ENCODE measurements around the gene RWDD1. TPM values are rescaled to one million over a fixed set of nuclear protein-coding genes. Genes with fewer than 3 reads are reported as not detected.

The RWDD1 gene
- total RNA-seq, 4 donors from 2014 or later: 56.1 to 77.3 (median 60.3) TPM

- TF ChIP-seq POLR2A (IDR thresholded peaks at IDR 0.05) (no peak), CTCF (IDR thresholded peaks at IDR 0.05) (no peak), EP300 (IDR thresholded peaks at IDR 0.05) (no peak), POLR2AphosphoS5 (IDR thresholded peaks at IDR 0.05) (no peak)
- no peak for ATAC-seq
- 36% methylated on average over 1 of the region's 1 CpG; no CpG with 5 or more reads in 1 of the 2 donors for WGBS, 2 donors (ENCODE audit: low coverage in 1 of 2)
These were observed 15.2 kb upstream of the RWDD1 start for GRCh38 chr6:116556065-116556464.

GRCh38 chr6:116556814-116557415, 14.4 kb upstream of the RWDD1 start:
- Histone ChIP-seq H3K4me3 (no peak overlapping the region), H3K27me3 (peaks cover 6% of the 10 kb centered on the region), H3K9me3 (no peaks in the 10 kb centered on the region), H3K4me1 (peaks cover 0 to 12% (median 0%) of the 10 kb centered on the region in 3 donors), H3K27ac (no peak overlapping the region), H3K36me3 (no peaks in the 10 kb centered on the region)
- 88 to 90% methylated on average over 2 to 5 of the region's 5 CpGs for WGBS, 2 donors (ENCODE audit: low coverage in 1 of 2)
- no peak for ATAC-seq
- TF ChIP-seq POLR2A (IDR thresholded peaks at IDR 0.05) (no peak), CTCF (IDR thresholded peaks at IDR 0.05) (no peak), POLR2AphosphoS5 (IDR thresholded peaks at IDR 0.05) (no peak), EP300 (IDR thresholded peaks at IDR 0.05) (no peak)

More at GRCh38 chr6:116556065-116556464, 15.2 kb upstream of the RWDD1 start:
- peaks cover 0 to 7% (median 0%) of the 10 kb centered on the region in 3 donors for H3K4me1 ChIP-seq
- no peaks in the 10 kb centered on the region for H3K9me3 ChIP-seq
- no peak overlapping the region for H3K27ac ChIP-seq
- peaks cover 6% of the 10 kb centered on the region for H3K27me3 ChIP-seq
- no peaks in the 10 kb centered on the region for H3K36me3 ChIP-seq
- no peak overlapping the region for H3K4me3 ChIP-seq

GRCh38 chr6:116557893-116558292, 13.4 kb upstream of the RWDD1 start:
- no peak for ATAC-seq
- 0 to 11% methylated on average over 4 to 5 of the region's 5 CpGs for WGBS, 2 donors (ENCODE audit: low coverage in 1 of 2)
- Histone ChIP-seq H3K4me1 (peaks cover 0 to 12% (median 0%) of the 10 kb centered on the region in 3 donors), H3K9me3 (no peaks in the 10 kb centered on the region), H3K36me3 (no peaks in the 10 kb centered on the region), H3K27me3 (peaks cover 3% of the 10 kb centered on the region), H3K27ac (no peak overlapping the region), H3K4me3 (no peak overlapping the region)
- no peak for TF ChIP-seq POLR2A (IDR thresholded peaks at IDR 0.05)
- TF ChIP-seq POLR2AphosphoS5 (IDR thresholded peaks at IDR 0.05): no peak
- no peak for TF ChIP-seq EP300 (IDR thresholded peaks at IDR 0.05)
- no peak for TF ChIP-seq CTCF (IDR thresholded peaks at IDR 0.05)

GRCh38 chr6:116560130-116560529, 11.2 kb upstream of the RWDD1 start:
- WGBS, 2 donors (ENCODE audit: low coverage in 1 of 2): 45 to 62% methylated on average over 2 of the region's 2 CpGs

More at GRCh38 chr6:116560130-116560529, 11.2 kb upstream of the RWDD1 start:
- no peak for ATAC-seq
- no peak for TF ChIP-seq CTCF (IDR thresholded peaks at IDR 0.05)
- no peak for TF ChIP-seq POLR2AphosphoS5 (IDR thresholded peaks at IDR 0.05)
- no peak for TF ChIP-seq POLR2A (IDR thresholded peaks at IDR 0.05)
- Histone ChIP-seq H3K27ac (no peak overlapping the region), H3K4me3 (no peak overlapping the region), H3K27me3 (no peaks in the 10 kb centered on the region), H3K4me1 (peaks cover 0 to 16% (median 0%) of the 10 kb centered on the region in 3 donors), H3K9me3 (no peaks in the 10 kb centered on the region), H3K36me3 (no peaks in the 10 kb centered on the region)

Data from gastroesophageal sphincter (tissue), 4 donors.